22Rv1 (cell line): ENCODE results near the gene VSTM4.

Experiments used
- ZFX ChIP-seq: fragments of 450-650 bp; IDR thresholded peaks from 2 replicates; pipeline ENCODE4 v1.6.1; 2017; ENCODE audit warnings: antibody characterized with exemption, borderline replicate concordance
- TF ChIP-seq, protein P1 (sequence below): fragments of 450-650 bp; IDR thresholded peaks from 2 replicates; pipeline ENCODE4 v1.5.1; 2017; ENCODE audit warnings: mild to moderate bottlenecking

DNA sequence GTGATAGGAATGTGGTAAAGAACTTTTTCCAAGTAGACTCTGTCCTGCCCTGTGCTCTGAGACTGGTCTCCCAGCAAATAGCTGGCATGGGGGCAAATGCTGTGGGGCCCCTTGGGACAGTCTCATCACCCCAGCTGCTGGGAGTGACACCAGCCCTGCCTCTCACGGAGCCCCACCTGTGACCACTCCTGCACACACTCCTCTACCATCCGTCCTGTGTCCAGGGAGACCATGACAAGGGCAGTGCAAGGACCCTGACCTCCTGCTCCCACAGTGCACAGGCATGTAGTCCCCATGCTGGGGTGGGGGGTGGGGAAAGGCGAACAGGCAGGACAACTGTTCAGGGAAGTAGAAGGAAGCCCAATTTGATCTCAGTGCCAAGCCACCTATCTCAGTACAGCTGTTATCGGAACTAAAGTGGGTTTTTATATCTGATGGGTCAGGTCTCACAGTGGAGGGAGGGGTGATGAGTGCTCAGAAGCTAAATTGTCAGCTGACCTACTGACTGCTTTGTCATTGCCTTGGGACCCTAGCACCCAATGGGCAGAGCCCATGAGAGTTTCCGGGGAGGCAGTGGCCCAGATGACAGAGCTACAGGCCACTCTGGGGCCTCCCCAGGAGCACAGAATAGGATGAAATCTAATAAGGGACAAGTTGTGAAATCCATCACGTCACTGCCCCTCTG is 24.5 kb downstream of the VSTM4 start:
- TF ChIP-seq, protein P1, sequence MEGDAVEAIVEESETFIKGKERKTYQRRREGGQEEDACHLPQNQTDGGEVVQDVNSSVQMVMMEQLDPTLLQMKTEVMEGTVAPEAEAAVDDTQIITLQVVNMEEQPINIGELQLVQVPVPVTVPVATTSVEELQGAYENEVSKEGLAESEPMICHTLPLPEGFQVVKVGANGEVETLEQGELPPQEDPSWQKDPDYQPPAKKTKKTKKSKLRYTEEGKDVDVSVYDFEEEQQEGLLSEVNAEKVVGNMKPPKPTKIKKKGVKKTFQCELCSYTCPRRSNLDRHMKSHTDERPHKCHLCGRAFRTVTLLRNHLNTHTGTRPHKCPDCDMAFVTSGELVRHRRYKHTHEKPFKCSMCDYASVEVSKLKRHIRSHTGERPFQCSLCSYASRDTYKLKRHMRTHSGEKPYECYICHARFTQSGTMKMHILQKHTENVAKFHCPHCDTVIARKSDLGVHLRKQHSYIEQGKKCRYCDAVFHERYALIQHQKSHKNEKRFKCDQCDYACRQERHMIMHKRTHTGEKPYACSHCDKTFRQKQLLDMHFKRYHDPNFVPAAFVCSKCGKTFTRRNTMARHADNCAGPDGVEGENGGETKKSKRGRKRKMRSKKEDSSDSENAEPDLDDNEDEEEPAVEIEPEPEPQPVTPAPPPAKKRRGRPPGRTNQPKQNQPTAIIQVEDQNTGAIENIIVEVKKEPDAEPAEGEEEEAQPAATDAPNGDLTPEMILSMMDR: no peak
- no peak for TF ChIP-seq ZFX
